ENCODE measurements around the gene DACT1.
A peak's percentile ranks its signal among the peaks of the same experiment; 100 is the strongest.
"Not testable (repeated sequence)": the region's sequence is repeated elsewhere in the genome, so short reads cannot be mapped to it uniquely, and the experiment has no call there.

DACT1 gene

GRCh38 chr14:58637391-58638230, at the start of gene DACT1:
DACT1 (plus strand) TSS chr14:58637962; CDS start chr14:58638203, 241 bp downstream.
- DNase-seq, result peak; percentile 81

GRCh38 chr14:58588321-58588720, 49.4 kb upstream of the DACT1 start:
- not testable (repeated sequence) for DNase-seq

- DNase-seq, result no peak
These were observed 43.8 kb upstream of the DACT1 start for GRCh38 chr14:58593977-58594376.

GRCh38 chr14:58597041-58597440, 40.7 kb upstream of the DACT1 start:
- DNase-seq, result no peak

GRCh38 chr14:58598028-58598803, 39.5 kb upstream of the DACT1 start:
- DNase-seq, result peak; percentile 31

- DNase-seq, result no peak
These were observed 38.8 kb upstream of the DACT1 start for GRCh38 chr14:58598804-58599525.

GRCh38 chr14:58599707-58600106, 38.1 kb upstream of the DACT1 start:
- no peak for DNase-seq

GRCh38 chr14:58605465-58605864, 32.3 kb upstream of the DACT1 start:
- no peak for DNase-seq

GRCh38 chr14:58607131-58607951, 30.4 kb upstream of the DACT1 start:
- no peak for DNase-seq

GRCh38 chr14:58607952-58608317, 29.8 kb upstream of the DACT1 start:
- no peak for DNase-seq

- no peak for DNase-seq
These were observed 20.1 kb upstream of the DACT1 start for GRCh38 chr14:58617619-58618018.

GRCh38 chr14:58620011-58620410, 17.8 kb upstream of the DACT1 start:
- DNase-seq, result no peak

GRCh38 chr14:58625438-58625837, 12.3 kb upstream of the DACT1 start:
- no peak for DNase-seq

- no peak for DNase-seq
These were observed 11.3 kb upstream of the DACT1 start for GRCh38 chr14:58626431-58626831.

- DNase-seq, result no peak
These were observed 9.4 kb upstream of the DACT1 start for GRCh38 chr14:58628406-58628805.

GRCh38 chr14:58629281-58629680, 8.5 kb upstream of the DACT1 start:
- DNase-seq, result no peak

GRCh38 chr14:58631732-58632131, 6.0 kb upstream of the DACT1 start:
- no peak for DNase-seq

GRCh38 chr14:58633831-58634230, 3.9 kb upstream of the DACT1 start:
- no peak for DNase-seq

GRCh38 chr14:58634406-58635090, 3.2 kb upstream of the DACT1 start:
- DNase-seq, result no peak

- DNase-seq, result no peak
These were observed 2.5 kb upstream of the DACT1 start for GRCh38 chr14:58635091-58635830.

- no peak for DNase-seq
These were observed 1.6 kb upstream of the DACT1 start for GRCh38 chr14:58636129-58636528.
